Body of pancreas (tissue), 4 donors: ENCODE results near the gene C15orf39. TPM values are rescaled to one million over a fixed set of nuclear protein-coding genes. Genes with fewer than 3 reads are reported as not detected.

Source experiments
- ATAC-seq: fragments of 150-250 bp; one replicate; pipeline ENCODE4 v1.9.1; 2016
- DNase-seq, 4 donors: peaks; one replicate each; pipeline ENCODE4 v3.0.0-alpha.2; 2019
- H3K27ac ChIP-seq, 4 donors: fragments of 200-600 bp; sonication (generic); 1 replicate in 3 of 4; 2 replicates in 1 of 4; pipeline versions ENCODE4 v1.5.1 to v1.6.1; 2016 to 2019; ENCODE audit warnings: mild to moderate bottlenecking in 1 of 4, mixed read lengths in 1 of 4, moderate library complexity in 1 of 4
- H3K27me3 ChIP-seq, 2 donors: fragments of 200-600 bp; sonication (generic); one replicate each; pipeline ENCODE4 v1.6.0; 2016; ENCODE audit warnings: mild to moderate bottlenecking in 1 of 2
- H3K36me3 ChIP-seq, 2 donors: fragments of 200-600 bp; sonication (generic); replicated peaks in 1 of 2; 2 replicates each; pipeline ENCODE4 v1.5.1; 2016; ENCODE audit warnings: low read depth in 2 of 2; ENCODE audit not compliant: insufficient read depth in 1 of 2
- H3K4me1 ChIP-seq: fragments of 200-600 bp; sonication (generic); one replicate; pipeline ENCODE4 v1.6.0; 2016
- H3K4me3 ChIP-seq, 2 donors: fragments of 200-600 bp; sonication (generic); 1 replicate in 1 of 2; 2 replicates in 1 of 2; pipeline ENCODE4 v1.5.1; 2016 to 2019
- H3K9me3 ChIP-seq, 3 donors: fragments of 200-600 bp; sonication (generic); 1 replicate in 2 of 3; 2 replicates in 1 of 3; pipeline ENCODE4 v1.5.1; 2016
- CTCF ChIP-seq, 7 experiments: fragments of 450-650 bp in 4 of 7; fragments of 200-600 bp in 3 of 7; sonication (generic) in 3 of 7; IDR thresholded peaks; one replicate each; pipeline ENCODE4 v1.5.1; 2016 to 2019; ENCODE audit warnings: antibody characterized with exemption in 7 of 7
- POLR2A ChIP-seq, 3 donors: fragments of 450-650 bp; IDR thresholded peaks; one replicate each; pipeline ENCODE4 v1.6.1; 2016; ENCODE audit warnings: antibody characterized with exemption in 3 of 3, mild to moderate bottlenecking in 2 of 3
- WGBS, 2 donors: methylation state at CpG; one replicate each; pipeline ENCODE4 v1.1.5; 2017; 5-methylcytosine and 5-hydroxymethylcytosine counted together
- intact Hi-C: fragments of 100-400 bp; cut with DNase I; formaldehyde crosslinking; loops from one replicate; pipeline ENCODE4 v1.15.1; 2023
- total RNA-seq, 2 donors: library from RNA; depleted of rRNA; stranded (reverse); fragments of >200 nt; gene quantifications; one replicate each; pipeline ENCODE4 v1.1.0, GENCODE V29; 2016

The C15orf39 gene
- total RNA-seq, 2 donors from 2014 or later: 12.5 to 30.3 TPM

- Histone ChIP-seq H3K27me3 (no peaks in the 10 kb centered on the region), H3K4me1 (peaks cover 66% of the 10 kb centered on the region), H3K36me3 (no peaks in the 10 kb centered on the region), H3K9me3 (no peaks in the 10 kb centered on the region), H3K27ac (peak overlapping the region in 3 of 4 donors; percentile 54 to 76 (median 62)), H3K4me3 (no peak overlapping the region)
- no peak for DNase-seq
- intact Hi-C loops: no loop called here
- WGBS, 2 donors: 46 to 61% methylated on average over 4 to 6 of the region's 6 CpGs
- ATAC-seq: no peak
- no peak for TF ChIP-seq CTCF (IDR thresholded peaks at IDR 0.05)
- TF ChIP-seq POLR2A (IDR thresholded peaks at IDR 0.05): no peak
Measured at GRCh38 chr15:75177360-75178071, 24.2 kb upstream of the C15orf39 start.

GRCh38 chr15:75178171-75178937 is 23.3 kb upstream of the C15orf39 start:
- Histone ChIP-seq H3K4me1 (peaks cover 71% of the 10 kb centered on the region), H3K4me3 (no peak overlapping the region), H3K27me3 (no peaks in the 10 kb centered on the region), H3K36me3 (no peaks in the 10 kb centered on the region), H3K9me3 (no peaks in the 10 kb centered on the region), H3K27ac (peak overlapping the region; percentile 18 to 76 (median 58))
- intact Hi-C loops: no loop called here
- no peak for TF ChIP-seq CTCF (IDR thresholded peaks at IDR 0.05)
- peak; percentile 26 to 39 (median 28) for TF ChIP-seq POLR2A (IDR thresholded peaks at IDR 0.05)
- ATAC-seq: peak; percentile 36
- WGBS, 2 donors: 28 to 44% methylated on average over 23 to 51 of the region's 53 CpGs
- DNase-seq: peak in 3 of 4 donors; percentile 45 to 67 (median 53)

- 57 to 59% methylated on average over 4 to 20 of the region's 20 CpGs for WGBS, 2 donors
Measured at GRCh38 chr15:75178938-75179745, 22.5 kb upstream of the C15orf39 start.

GRCh38 chr15:75179746-75180140 is 21.9 kb upstream of the C15orf39 start:
- H3K4me3 ChIP-seq: no peak overlapping the region
- H3K9me3 ChIP-seq: no peaks in the 10 kb centered on the region
- 63 to 67% methylated on average over 4 of the region's 4 CpGs for WGBS, 2 donors
- ATAC-seq (no peak), DNase-seq (no peak)
- peaks cover 71% of the 10 kb centered on the region for H3K4me1 ChIP-seq
- intact Hi-C loops: no loop called here
- H3K36me3 ChIP-seq: no peaks in the 10 kb centered on the region
- H3K27me3 ChIP-seq: no peaks in the 10 kb centered on the region
- no peak for TF ChIP-seq POLR2A (IDR thresholded peaks at IDR 0.05)
- no peak for TF ChIP-seq CTCF (IDR thresholded peaks at IDR 0.05)
- H3K27ac ChIP-seq: peak overlapping the region in 1 of 4 donors; percentile 10

More at GRCh38 chr15:75178938-75179745, 22.5 kb upstream of the C15orf39 start:
- peaks cover 71% of the 10 kb centered on the region for H3K4me1 ChIP-seq
- ATAC-seq: no peak
- H3K9me3 ChIP-seq: no peaks in the 10 kb centered on the region
- no peak for DNase-seq
- H3K36me3 ChIP-seq: no peaks in the 10 kb centered on the region
- H3K27ac ChIP-seq: peak overlapping the region; percentile 18 to 76 (median 58)
- H3K4me3 ChIP-seq: no peak overlapping the region
- intact Hi-C loops: no loop called here
- TF ChIP-seq CTCF (IDR thresholded peaks at IDR 0.05) (no peak), POLR2A (IDR thresholded peaks at IDR 0.05) (no peak)
- no peaks in the 10 kb centered on the region for H3K27me3 ChIP-seq
